Glutamatergic neuron (in vitro differentiated cells): ENCODE data around the gene CNOT8. TPM values are rescaled to one million over a fixed set of nuclear protein-coding genes. Genes with fewer than 3 reads are reported as not detected.

Source experiments
- DNase-seq: peaks from one replicate; pipeline ENCODE4 v3.0.0; 2022
- H3K27ac Mint-ChIP-seq: one replicate; pipeline ENCODE4 v1.8.0; 2020; ENCODE audit warnings: mild to moderate bottlenecking, mixed read lengths, inconsistent platforms; ENCODE audit not compliant: unreplicated experiment
- H3K27me3 Mint-ChIP-seq: one replicate; pipeline ENCODE4 v1.8.0; 2020; ENCODE audit warnings: mild to moderate bottlenecking, moderate library complexity, mixed read lengths, inconsistent platforms; ENCODE audit not compliant: unreplicated experiment
- H3K36me3 Mint-ChIP-seq: one replicate; pipeline ENCODE4 v1.8.0; 2020; ENCODE audit warnings: mild to moderate bottlenecking, mixed read lengths, inconsistent platforms; ENCODE audit not compliant: unreplicated experiment
- H3K4me1 Mint-ChIP-seq: one replicate; pipeline ENCODE4 v1.8.0; 2020; ENCODE audit warnings: mild to moderate bottlenecking, low read depth, mixed read lengths, inconsistent platforms; ENCODE audit not compliant: unreplicated experiment
- H3K4me3 Mint-ChIP-seq: one replicate; pipeline ENCODE4 v1.8.0; 2020; ENCODE audit warnings: mild to moderate bottlenecking, mixed read lengths, inconsistent platforms; ENCODE audit not compliant: unreplicated experiment
- H3K9me3 Mint-ChIP-seq: one replicate; pipeline ENCODE4 v1.8.0; 2020; ENCODE audit warnings: mild to moderate bottlenecking, moderate library complexity, mixed read lengths, inconsistent platforms; ENCODE audit not compliant: unreplicated experiment
- total RNA-seq: library from RNA; stranded (reverse); fragmentation: NEBNext Ultra II Directional; extraction: Animal tissue kit (Norgen Biotek cat#: 25700); gene quantifications from one replicate; pipeline ENCODE4 v1.2.1, GENCODE V29; 2021; ENCODE audit not compliant: unreplicated experiment
- TF ChIP-seq, protein P1 (sequence below): fragments of 200-600 bp; sonication (generic); IDR thresholded peaks from one replicate; pipeline ENCODE4 v1.5.0; 2021; ENCODE audit not compliant: partially characterized antibody, unreplicated experiment

CNOT8 gene
- total RNA-seq, 1 donor from 2014 or later, result 54.7 TPM

DNA sequence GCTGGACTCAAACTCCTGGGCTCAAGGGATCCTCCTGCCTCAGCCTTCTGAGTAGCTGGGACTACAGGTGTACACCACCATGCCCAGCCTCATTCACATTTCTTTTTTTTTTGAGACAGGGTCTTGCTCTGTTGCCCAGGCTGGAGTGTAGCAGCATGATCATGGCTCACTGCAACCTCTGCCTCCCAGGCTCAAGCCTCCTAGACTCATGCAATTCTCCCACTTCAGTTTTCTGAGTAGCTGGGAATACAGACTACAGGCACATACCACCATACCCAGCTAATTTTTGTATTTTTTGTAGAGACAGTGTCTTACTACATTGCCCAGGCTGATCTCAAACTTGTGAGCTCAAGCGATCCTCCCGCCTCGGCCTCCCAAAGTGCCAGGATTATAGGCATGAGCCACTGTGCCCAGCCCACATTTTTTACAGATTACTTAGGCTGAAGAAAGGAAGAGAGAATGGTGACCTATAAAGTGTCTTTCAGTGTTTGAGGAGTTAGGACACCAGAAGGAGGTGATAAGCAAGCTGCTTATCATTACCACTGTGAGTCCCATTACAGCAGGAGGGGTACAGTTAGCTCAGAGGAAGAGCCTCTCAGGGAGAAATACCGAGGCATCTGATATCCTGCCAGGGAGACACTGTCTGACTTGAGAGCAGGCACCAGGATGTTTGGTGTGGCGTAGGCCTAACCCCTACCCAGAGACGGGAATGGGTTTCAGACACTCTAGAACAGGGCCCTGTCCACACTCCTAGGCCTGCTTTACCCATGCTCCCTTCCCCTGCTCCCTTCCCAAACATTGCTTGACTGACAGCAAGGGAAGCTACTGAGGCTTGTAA is 17.8 kb upstream of the CNOT8 start:
- Mint-ChIP-seq H3K4me1 (no peaks in the 10 kb centered on the region), H3K27ac (no peak overlapping the region), H3K9me3 (no peaks in the 10 kb centered on the region), H3K27me3 (no peaks in the 10 kb centered on the region), H3K36me3 (no peaks in the 10 kb centered on the region), H3K4me3 (no peak overlapping the region)
- DNase-seq, result no peak
- TF ChIP-seq, protein P1, sequence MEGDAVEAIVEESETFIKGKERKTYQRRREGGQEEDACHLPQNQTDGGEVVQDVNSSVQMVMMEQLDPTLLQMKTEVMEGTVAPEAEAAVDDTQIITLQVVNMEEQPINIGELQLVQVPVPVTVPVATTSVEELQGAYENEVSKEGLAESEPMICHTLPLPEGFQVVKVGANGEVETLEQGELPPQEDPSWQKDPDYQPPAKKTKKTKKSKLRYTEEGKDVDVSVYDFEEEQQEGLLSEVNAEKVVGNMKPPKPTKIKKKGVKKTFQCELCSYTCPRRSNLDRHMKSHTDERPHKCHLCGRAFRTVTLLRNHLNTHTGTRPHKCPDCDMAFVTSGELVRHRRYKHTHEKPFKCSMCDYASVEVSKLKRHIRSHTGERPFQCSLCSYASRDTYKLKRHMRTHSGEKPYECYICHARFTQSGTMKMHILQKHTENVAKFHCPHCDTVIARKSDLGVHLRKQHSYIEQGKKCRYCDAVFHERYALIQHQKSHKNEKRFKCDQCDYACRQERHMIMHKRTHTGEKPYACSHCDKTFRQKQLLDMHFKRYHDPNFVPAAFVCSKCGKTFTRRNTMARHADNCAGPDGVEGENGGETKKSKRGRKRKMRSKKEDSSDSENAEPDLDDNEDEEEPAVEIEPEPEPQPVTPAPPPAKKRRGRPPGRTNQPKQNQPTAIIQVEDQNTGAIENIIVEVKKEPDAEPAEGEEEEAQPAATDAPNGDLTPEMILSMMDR, result no peak

DNA sequence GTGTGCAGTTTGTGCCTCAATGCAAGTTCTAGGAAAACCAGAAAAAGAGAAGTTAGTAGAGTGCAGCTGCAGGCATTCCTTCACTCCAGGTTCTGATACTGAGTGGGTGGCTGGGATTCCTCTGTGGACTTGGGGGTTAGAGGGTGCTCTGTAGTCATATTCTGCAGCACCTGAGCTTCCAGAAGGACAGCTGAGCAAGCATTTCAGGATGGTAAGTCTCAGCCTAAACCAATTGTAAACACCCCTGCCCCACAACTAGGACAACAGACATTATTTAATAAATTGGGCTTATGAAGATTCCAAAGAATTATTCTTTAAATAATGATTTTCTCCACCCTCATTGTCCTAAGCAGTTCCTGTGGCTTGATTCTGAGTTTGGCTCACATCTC is 17.2 kb upstream of the CNOT8 start:
- no peak for DNase-seq
- TF ChIP-seq, protein P1, result no peak
- H3K4me3 Mint-ChIP-seq, result no peak overlapping the region
- H3K4me1 Mint-ChIP-seq, result no peaks in the 10 kb centered on the region
- H3K36me3 Mint-ChIP-seq, result no peaks in the 10 kb centered on the region
- H3K27ac Mint-ChIP-seq, result no peak overlapping the region
- no peaks in the 10 kb centered on the region for H3K9me3 Mint-ChIP-seq
- no peaks in the 10 kb centered on the region for H3K27me3 Mint-ChIP-seq

DNA sequence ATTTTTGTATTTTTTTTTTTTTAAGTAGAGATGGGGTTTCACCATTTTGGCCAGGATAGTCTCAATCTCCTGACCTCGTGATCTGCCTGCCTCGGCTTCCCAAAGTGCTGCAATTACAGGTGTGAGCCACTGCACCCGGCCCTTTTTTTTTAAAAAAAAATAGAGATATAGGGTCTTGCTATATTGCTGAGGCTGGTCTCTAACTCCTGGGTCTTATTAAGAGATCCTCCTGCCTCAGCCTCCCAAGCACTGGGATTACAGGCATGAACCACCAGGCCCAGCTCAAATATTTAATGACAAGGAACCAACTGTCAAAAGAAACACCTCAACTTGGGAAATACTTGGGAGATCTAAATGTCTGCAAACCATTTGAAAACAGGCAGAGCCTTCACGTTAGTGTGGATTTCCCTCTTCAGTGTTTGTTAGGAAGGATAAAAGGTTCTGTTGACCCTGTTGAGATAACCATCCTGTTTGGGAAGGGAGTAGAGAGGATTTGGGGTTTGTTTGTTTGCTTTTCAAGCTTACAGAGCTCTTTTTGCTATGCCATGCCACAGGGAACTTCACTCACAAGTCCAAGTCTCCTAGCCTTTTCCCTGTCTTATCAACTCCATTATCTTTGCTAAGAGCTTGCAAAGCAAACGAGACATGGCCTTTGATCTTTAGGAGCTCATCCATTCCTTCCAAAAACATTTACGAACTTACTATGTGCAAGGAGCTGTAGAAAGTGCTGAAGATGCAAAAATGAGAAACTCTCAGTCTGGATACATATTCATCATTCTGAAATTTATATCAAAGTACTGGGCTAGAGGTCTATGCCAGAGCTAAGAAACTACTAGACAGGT is 15.5 kb upstream of the CNOT8 start:
- Mint-ChIP-seq H3K9me3 (peaks cover 2% of the 10 kb centered on the region), H3K27ac (no peak overlapping the region), H3K4me1 (no peaks in the 10 kb centered on the region), H3K36me3 (no peaks in the 10 kb centered on the region), H3K4me3 (no peak overlapping the region), H3K27me3 (no peaks in the 10 kb centered on the region)
- TF ChIP-seq, protein P1, result no peak
- no peak for DNase-seq

DNA sequence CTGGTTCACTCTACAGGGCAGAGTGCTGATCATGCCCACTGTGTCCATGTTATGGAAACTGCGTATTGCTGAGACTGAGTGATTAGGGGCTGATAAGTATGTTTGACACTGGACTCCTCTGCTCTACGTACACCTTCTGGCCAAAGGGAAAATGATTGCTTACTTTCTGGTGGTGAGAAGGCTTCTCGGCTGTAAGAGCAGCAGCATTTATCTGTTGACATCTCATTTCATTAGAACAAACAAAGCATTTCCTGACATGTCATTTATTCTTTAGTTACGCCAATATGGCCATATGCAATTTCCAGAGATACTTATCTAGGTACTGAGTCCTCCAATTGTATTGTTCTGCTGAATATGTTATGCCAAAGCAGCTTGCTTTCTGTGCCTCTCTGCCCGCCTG is 13.6 kb upstream of the CNOT8 start:
- Mint-ChIP-seq H3K27ac (no peak overlapping the region), H3K4me3 (no peak overlapping the region), H3K27me3 (no peaks in the 10 kb centered on the region), H3K9me3 (peaks cover 2% of the 10 kb centered on the region), H3K36me3 (no peaks in the 10 kb centered on the region), H3K4me1 (no peaks in the 10 kb centered on the region)
- TF ChIP-seq, protein P1, result no peak
- DNase-seq, result no peak
